DND-41 (cell line): ENCODE measurements around the gene TMEM14B.

Experiments
- ATAC-seq: fragments of 200-7000 bp; cut with Tn5 transposase; 3 replicates; pipeline ENCODE4 v1.9.1; 2021; ENCODE audit warnings: low read depth; ENCODE audit not compliant: insufficient read depth
- DNase-seq: peaks from one replicate; pipeline ENCODE4 v3.0.0-alpha.2; 2020
- H2AFZ ChIP-seq: 2 replicates; pipeline ENCODE4 v1.6.0; 2012; ENCODE audit warnings: low read depth, low read length
- H3K27ac ChIP-seq: 2 replicates; pipeline ENCODE4 v1.5.1; 2012; ENCODE audit warnings: low read length, inconsistent platforms
- H3K27me3 ChIP-seq: fragments of 200-600 bp; sonication (generic); 2 replicates; pipeline ENCODE4 v1.6.0; 2012; ENCODE audit warnings: low read length, mild to moderate bottlenecking, inconsistent platforms; ENCODE audit not compliant: insufficient read depth, poor library complexity
- H3K36me3 ChIP-seq: 2 replicates; pipeline ENCODE4 v1.5.1; 2012; ENCODE audit warnings: low read length, inconsistent platforms; ENCODE audit not compliant: insufficient read depth
- H3K4me1 ChIP-seq: 2 replicates; pipeline ENCODE4 v1.5.1; 2012; ENCODE audit warnings: mild to moderate bottlenecking, low read length; ENCODE audit not compliant: insufficient read depth
- H3K4me2 ChIP-seq: 2 replicates; pipeline ENCODE4 v1.6.0; 2012; ENCODE audit warnings: mild to moderate bottlenecking, moderate library complexity, low read length, inconsistent platforms; ENCODE audit not compliant: insufficient read depth
- H3K4me3 ChIP-seq, 2 experiments: fragments of 200-600 bp in 1 of 2; shearing (Covaris generic) in 1 of 2; 2 replicates each; pipeline ENCODE4 v1.5.1; 2012 to 2016; ENCODE audit warnings: inconsistent platforms in 2 of 2, low read length in 2 of 2, mild to moderate bottlenecking in 2 of 2, low read depth in 1 of 2, moderate library complexity in 1 of 2
- H3K79me2 ChIP-seq: 2 replicates; pipeline ENCODE4 v1.6.0; 2012; ENCODE audit warnings: low read length, inconsistent platforms; ENCODE audit not compliant: insufficient read depth
- H3K9ac ChIP-seq: 2 replicates; pipeline ENCODE4 v1.6.0; 2012; ENCODE audit warnings: low read depth, mild to moderate bottlenecking, inconsistent platforms, low read length, moderate library complexity
- H3K9me3 ChIP-seq: 2 replicates; pipeline ENCODE4 v1.5.1; 2012; ENCODE audit warnings: low read length, moderate library complexity, mild to moderate bottlenecking, inconsistent platforms; ENCODE audit not compliant: insufficient read depth, severe bottlenecking
- H4K20me1 ChIP-seq: 2 replicates; pipeline ENCODE4 v1.6.0; 2012; ENCODE audit warnings: low read length; ENCODE audit not compliant: insufficient read depth
- CTCF ChIP-seq: IDR thresholded peaks from 2 replicates; pipeline ENCODE4 v1.5.1; 2012; ENCODE audit warnings: borderline replicate concordance, low read length, moderate library complexity, mild to moderate bottlenecking; ENCODE audit not compliant: poor library complexity, severe bottlenecking; ENCODE audit errors: extremely low read depth
- EZH2 ChIP-seq: IDR thresholded peaks from 3 replicates; pipeline ENCODE4 v1.6.1; 2012; ENCODE audit warnings: borderline replicate concordance, low read depth, mild to moderate bottlenecking, moderate library complexity, low read length, inconsistent platforms; ENCODE audit not compliant: severe bottlenecking

The TMEM14B gene

GRCh38 chr6:10747251-10747972 lies at the start of gene TMEM14B:
Gene TMEM14B (plus strand): TSS chr6:10747805. CDS start chr6:10749246, 1,441 bp downstream.
- Histone ChIP-seq H4K20me1 (peaks cover 14% of the 10 kb centered on the region), H3K4me1 (peaks cover 42% of the 10 kb centered on the region), H3K36me3 (peaks cover 34% of the 10 kb centered on the region), H3K27me3 (no peaks in the 10 kb centered on the region), H2AFZ (peak within 1 kb of the TSS; percentile 87), H3K79me2 (peaks cover 57% of the 10 kb centered on the region), H3K4me2 (peak within 1 kb of the TSS; percentile 92), H3K9ac (peak within 1 kb of the TSS; percentile 82), H3K9me3 (no peaks in the 10 kb centered on the region), H3K4me3 (peak within 1 kb of the TSS; percentile 75 to 90), H3K27ac (peak within 1 kb of the TSS; percentile 94)
- ATAC-seq (peak; percentile 92), DNase-seq (peak; percentile 99)
- no peak for TF ChIP-seq EZH2
- TF ChIP-seq CTCF: no peak

- H3K27ac ChIP-seq: no peak overlapping the region
- no peaks in the 10 kb centered on the region for H3K79me2 ChIP-seq
- no peaks in the 10 kb centered on the region for H3K27me3 ChIP-seq
- H3K4me3 ChIP-seq: no peak overlapping the region
- no peaks in the 10 kb centered on the region for H4K20me1 ChIP-seq
- H2AFZ ChIP-seq: no peak overlapping the region
- H3K4me2 ChIP-seq: no peak overlapping the region
- no peak for ATAC-seq
- peaks cover 11% of the 10 kb centered on the region for H3K9me3 ChIP-seq
- H3K36me3 ChIP-seq: peaks cover 13% of the 10 kb centered on the region; the same call in 1 of the 2 replicates
- DNase-seq: no peak
- 0 out of 2 replicates have a peak, but pooled peaks cover 1% of the 10 kb centered on the region for H3K4me1 ChIP-seq
- no peak overlapping the region for H3K9ac ChIP-seq
- no peak for TF ChIP-seq EZH2
- no peak for TF ChIP-seq CTCF
Observed at GRCh38 chr6:10713962-10714361, 33.6 kb upstream of the TMEM14B start.

- DNase-seq: peak; percentile 69
- H3K4me3 ChIP-seq: peak overlapping the region; percentile 54 to 72; a peak in 3 of 4 replicates
- peak overlapping the region; percentile 61 for H3K4me2 ChIP-seq
Observed at GRCh38 chr6:10719296-10719963, 28.2 kb upstream of the TMEM14B start.

More at GRCh38 chr6:10719296-10719963, 28.2 kb upstream of the TMEM14B start:
- Histone ChIP-seq H3K36me3 (no peaks in the 10 kb centered on the region), H3K27me3 (no peaks in the 10 kb centered on the region), H3K9ac (peak overlapping the region; percentile 91), H3K9me3 (peaks cover 11% of the 10 kb centered on the region), H3K79me2 (peaks cover 34% of the 10 kb centered on the region), H3K27ac (peak overlapping the region; percentile 95), H2AFZ (peak overlapping the region; percentile 82), H4K20me1 (no peaks in the 10 kb centered on the region), H3K4me1 (peaks cover 47% of the 10 kb centered on the region)
- TF ChIP-seq EZH2 (no peak), CTCF (peak; percentile 7)
- no peak for ATAC-seq
